ENCODE results near the gene METTL9.

Gene METTL9

DNA sequence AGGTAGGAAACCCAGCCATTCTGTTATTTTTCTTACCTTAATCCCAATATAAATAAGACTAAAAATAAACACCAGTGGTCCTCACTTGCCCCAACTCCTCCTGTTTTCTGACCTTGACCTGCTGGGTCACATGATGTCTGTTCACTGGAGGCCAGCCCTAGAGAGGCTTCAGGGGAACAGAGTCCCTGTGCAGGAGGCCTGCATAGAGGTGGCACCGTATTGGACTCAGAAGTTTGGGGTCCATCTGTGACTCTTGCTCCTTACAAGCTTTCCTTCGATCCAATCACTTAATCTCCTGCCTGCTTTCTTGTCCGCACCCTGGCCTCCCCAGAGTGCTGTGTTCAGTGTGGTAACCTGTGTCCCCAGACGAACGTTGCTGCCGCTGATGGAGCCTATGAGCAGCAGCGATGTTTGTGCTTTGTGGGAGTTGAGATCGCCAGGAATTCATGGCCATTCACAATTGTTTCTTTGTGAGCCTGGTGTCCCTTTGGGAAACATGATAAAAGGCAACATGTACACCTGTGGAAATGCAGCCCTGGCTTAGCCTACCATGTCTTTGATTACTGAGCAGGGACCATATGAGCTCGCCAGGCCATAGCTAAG lies 48.3 kb downstream of the METTL9 start:
- TF ChIP-seq CTCF (IDR thresholded peaks at IDR 0.05): no peak

DNA sequence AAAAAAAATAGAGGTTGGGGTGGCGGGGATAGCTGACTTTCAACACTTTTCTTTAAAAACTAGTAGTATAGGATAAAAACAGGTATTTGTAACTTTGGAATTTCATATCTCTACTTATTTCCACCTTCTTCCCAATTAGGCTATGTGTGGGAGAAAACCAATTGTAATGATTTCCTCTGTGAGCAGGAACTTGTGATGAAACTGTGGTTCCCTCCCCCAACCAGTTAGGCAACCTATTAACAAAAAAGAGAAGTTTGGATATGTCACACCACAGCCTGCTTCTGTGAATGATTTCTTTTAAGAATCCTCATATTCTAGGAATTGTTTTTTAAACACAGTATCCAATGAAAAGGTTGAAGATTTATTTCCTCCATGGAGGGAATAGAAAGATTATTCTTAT lies 51.1 kb downstream of the METTL9 start:
- no peak for TF ChIP-seq CTCF (IDR thresholded peaks at IDR 0.05)

- no peak for TF ChIP-seq CTCF (IDR thresholded peaks at IDR 0.05)
These were observed 52.1 kb downstream of the METTL9 start for GRCh38 chr16:21651515-21651914.

- no peak for TF ChIP-seq CTCF (IDR thresholded peaks at IDR 0.05)
These were observed 53.1 kb downstream of the METTL9 start, which contains the start of gene IGSF6 for GRCh38 chr16:21652453-21652852. IGSF6 (minus strand) TSS chr16:21652608; CDS start chr16:21652598, 10 bp downstream.

GRCh38 chr16:21653571-21653970 lies 54.2 kb downstream of the METTL9 start:
- TF ChIP-seq CTCF (IDR thresholded peaks at IDR 0.05): no peak

DNA sequence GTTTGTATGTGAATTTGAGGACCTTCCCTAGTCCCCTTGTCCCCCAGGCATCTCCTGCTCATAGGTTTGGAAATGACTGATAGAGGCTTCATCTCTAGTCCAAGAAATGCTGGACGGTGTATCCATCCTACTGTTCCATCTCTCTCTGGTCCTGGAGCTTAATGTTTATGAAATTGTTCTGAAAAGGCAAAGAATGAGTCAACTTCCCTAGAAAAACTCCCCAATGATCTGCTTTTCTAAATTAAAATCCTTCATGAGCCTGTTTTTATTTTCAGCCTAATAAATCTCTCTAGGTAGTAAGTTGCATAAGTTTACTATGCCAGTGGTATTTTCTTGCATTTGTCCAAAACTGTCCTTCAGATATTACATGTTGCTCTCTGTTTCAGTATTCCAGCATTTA lies 55.1 kb downstream of the METTL9 start:
- no peak for TF ChIP-seq CTCF (IDR thresholded peaks at IDR 0.05)

DNA sequence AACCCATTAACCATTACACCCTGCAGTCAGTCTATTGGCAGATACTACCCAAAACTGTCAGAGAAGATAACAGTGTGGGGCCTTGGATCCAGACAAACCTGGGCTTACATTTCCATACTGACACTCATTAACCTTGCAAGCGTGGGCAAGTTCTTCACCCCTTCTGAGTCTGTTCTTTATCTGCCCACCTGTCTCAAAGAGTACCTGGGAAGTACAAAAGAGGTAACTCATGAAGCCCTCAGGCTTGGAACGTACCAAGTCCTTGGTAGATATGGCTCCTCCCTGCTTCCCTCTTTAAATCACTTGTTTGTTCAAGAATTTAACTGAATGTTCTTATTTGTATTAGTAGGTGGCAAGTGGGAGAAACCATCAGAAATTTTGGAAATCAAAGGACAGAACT lies 55.5 kb downstream of the METTL9 start:
- TF ChIP-seq CTCF (IDR thresholded peaks at IDR 0.05): no peak
